Smooth muscle cell (in vitro differentiated cells): ENCODE results near the gene BNIP5. TPM values are rescaled to one million over a fixed set of nuclear protein-coding genes. Genes with fewer than 3 reads are reported as not detected.

ENCODE experiments used
- DNase-seq: peaks from one replicate; lab custom pipeline; 2025; ENCODE audit not compliant: unreplicated experiment; lab: John Stamatoyannopoulos, UW
- H2AFZ ChIP-seq: fragments of 200-600 bp; sonication (generic); 2 replicates; pipeline ENCODE4 v1.6.0; 2016; ENCODE audit warnings: antibody characterized with exemption, low read depth, mild to moderate bottlenecking
- H3F3A ChIP-seq: fragments of 200-600 bp; sonication (generic); 2 replicates; pipeline ENCODE4 v1.6.0; 2017; ENCODE audit warnings: antibody characterized with exemption, low read depth
- H3K27ac ChIP-seq: fragments of 200-600 bp; sonication (generic); 2 replicates; pipeline ENCODE4 v1.5.1; 2016; ENCODE audit warnings: low read depth, mild to moderate bottlenecking
- H3K27me3 ChIP-seq: fragments of 200-600 bp; sonication (generic); 2 replicates; pipeline ENCODE4 v1.6.1; 2016; ENCODE audit warnings: low read depth, mild to moderate bottlenecking
- H3K36me3 ChIP-seq: fragments of 200-600 bp; sonication (generic); 2 replicates; pipeline ENCODE4 v1.5.1; 2016; ENCODE audit warnings: low read depth
- H3K4me1 ChIP-seq: fragments of 200-600 bp; sonication (generic); 2 replicates; pipeline ENCODE4 v1.5.1; 2016; ENCODE audit warnings: low read depth
- H3K4me2 ChIP-seq: fragments of 200-600 bp; sonication (generic); 2 replicates; pipeline ENCODE4 v1.6.0; 2016; ENCODE audit warnings: mild to moderate bottlenecking
- H3K4me3 ChIP-seq: fragments of 200-600 bp; sonication (generic); 2 replicates; pipeline ENCODE4 v1.5.1; 2016; ENCODE audit warnings: mild to moderate bottlenecking
- H3K79me2 ChIP-seq: fragments of 200-600 bp; sonication (generic); 2 replicates; pipeline ENCODE4 v1.6.0; 2016; ENCODE audit warnings: low read depth, mild to moderate bottlenecking
- H3K9ac ChIP-seq: fragments of 200-600 bp; sonication (generic); 2 replicates; pipeline ENCODE4 v1.6.0; 2016; ENCODE audit warnings: low read depth
- H3K9me3 ChIP-seq: fragments of 200-600 bp; sonication (generic); replicated peaks from 2 replicates; pipeline ENCODE4 v1.5.1; 2016; ENCODE audit warnings: low read depth
- H4K20me1 ChIP-seq: fragments of 200-600 bp; sonication (generic); 2 replicates; pipeline ENCODE4 v1.6.0; 2016; ENCODE audit warnings: low read depth
- CTCF ChIP-seq: fragments of 200-600 bp; sonication (generic); IDR thresholded peaks from 2 replicates; pipeline ENCODE4 v1.5.1; 2017; ENCODE audit warnings: borderline replicate concordance, mild to moderate bottlenecking, antibody characterized with exemption; ENCODE audit not compliant: insufficient read depth, poor library complexity, severe bottlenecking
- WGBS: methylation state at CpG from one replicate; pipeline ENCODE4 v1.1.7; 2016; ENCODE audit warnings: low lambda C conversion rate; 5-methylcytosine and 5-hydroxymethylcytosine counted together
- polyA plus RNA-seq: library from polyadenylated mRNA; unstranded; fragments of >200 nt; fragmentation: Nextera tagmentation; extraction: Ambion mirVana; gene quantifications from 2 replicates; pipeline ENCODE4 v1.2.1, GENCODE V29; 2016
- total RNA-seq: library from RNA; depleted of rRNA; stranded (reverse); fragments of >200 nt; gene quantifications from 2 replicates; pipeline ENCODE4 v1.2.3, GENCODE V29; 2014

BNIP5 gene
- total and polyA plus RNA-seq, 2 experiments from 2014 or later = not detected

DNA sequence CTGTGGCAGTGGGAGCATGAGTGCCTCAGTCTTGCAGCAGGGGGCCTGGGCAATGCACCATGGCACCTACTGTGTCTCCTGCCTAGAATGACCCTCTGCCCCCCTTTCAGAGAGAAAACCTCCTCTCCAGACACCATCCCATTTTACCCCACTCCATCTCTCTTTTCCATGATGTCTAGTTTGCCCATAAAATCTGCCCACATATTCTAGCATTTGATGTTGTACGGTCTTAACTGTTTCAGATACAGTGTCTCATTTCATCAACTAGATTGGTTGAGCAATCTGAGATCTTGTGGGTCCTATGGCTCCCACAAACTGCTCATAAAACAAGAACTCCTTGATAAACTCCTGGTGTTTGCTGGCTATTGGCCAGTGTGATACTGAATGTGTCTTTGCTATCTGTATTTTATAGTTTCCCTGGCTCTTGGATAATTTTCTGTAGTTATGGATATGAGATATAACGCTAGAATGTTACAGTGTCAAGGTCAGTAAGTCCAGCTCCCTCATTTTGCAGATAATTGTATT is 58.7 kb downstream of the BNIP5 start:
- DNase-seq = no peak
- no peaks in the 10 kb centered on the region for H3K79me2 ChIP-seq
- H3K27me3 ChIP-seq = peaks cover 9% of the 10 kb centered on the region
- H3K9me3 ChIP-seq = no peaks in the 10 kb centered on the region
- H3F3A ChIP-seq = no peaks in the 10 kb centered on the region
- H3K27ac ChIP-seq = no peak overlapping the region
- 31% methylated on average over 2 of the region's 2 CpGs for WGBS
- no peak overlapping the region for H2AFZ ChIP-seq
- no peak for TF ChIP-seq CTCF
- H3K4me1 ChIP-seq = no peaks in the 10 kb centered on the region
- no peak overlapping the region for H3K4me2 ChIP-seq
- H3K36me3 ChIP-seq = no peaks in the 10 kb centered on the region
- H3K4me3 ChIP-seq = no peak overlapping the region
- H3K9ac ChIP-seq = no peak overlapping the region
- no peaks in the 10 kb centered on the region for H4K20me1 ChIP-seq

DNA sequence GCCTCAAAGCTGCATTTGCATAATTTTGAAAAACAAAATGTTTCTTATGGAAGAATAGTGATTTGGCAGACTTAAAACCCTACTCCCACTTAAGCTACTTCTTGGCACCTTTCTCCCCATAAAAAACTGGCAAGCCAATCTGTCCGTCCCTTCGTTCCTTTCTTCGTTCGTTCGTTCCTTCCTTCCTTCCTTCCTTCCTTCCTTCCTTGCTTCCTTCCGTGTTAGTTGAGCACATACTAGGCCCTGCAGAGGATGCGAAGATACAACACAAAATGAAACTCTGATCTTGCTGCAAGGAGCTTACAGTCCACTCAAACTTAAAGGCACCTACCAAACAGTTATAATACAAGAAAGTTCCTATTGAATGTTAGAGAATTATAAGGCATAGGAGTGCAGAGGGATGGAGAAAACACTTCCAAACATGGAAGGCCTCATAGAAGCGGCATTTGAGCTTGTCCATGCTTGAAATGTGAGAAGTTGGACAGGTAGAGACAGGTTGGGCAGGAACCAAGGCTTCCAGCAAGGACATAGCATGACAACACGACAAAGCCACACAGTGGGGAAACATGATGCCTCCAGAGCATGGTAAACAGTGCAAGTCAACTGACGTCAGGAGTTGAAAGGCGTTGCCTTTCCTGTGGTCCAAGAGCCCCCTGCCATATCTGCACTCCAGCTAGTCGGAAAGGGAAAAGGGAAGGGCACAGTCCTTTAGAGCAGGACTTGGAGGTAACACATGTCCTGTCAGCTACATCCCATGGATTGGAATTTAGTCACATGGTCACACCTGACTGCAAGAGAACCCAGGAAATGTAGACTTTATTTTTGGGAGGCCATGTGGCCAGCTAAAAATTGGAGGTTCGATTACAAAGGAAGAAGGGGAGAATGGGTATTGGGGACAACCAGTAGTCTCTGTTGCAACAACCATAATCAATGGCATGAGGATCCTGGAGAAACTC is 59.8 kb downstream of the BNIP5 start:
- no peaks in the 10 kb centered on the region for H3K79me2 ChIP-seq
- DNase-seq = no peak
- whole genome bisulfite sequencing = 88% methylated on average over 13 of the region's 13 CpGs
- no peak overlapping the region for H2AFZ ChIP-seq
- no peaks in the 10 kb centered on the region for H3K9me3 ChIP-seq
- H3F3A ChIP-seq = no peaks in the 10 kb centered on the region
- no peak overlapping the region for H3K4me3 ChIP-seq
- no peaks in the 10 kb centered on the region for H3K4me1 ChIP-seq
- no peak overlapping the region for H3K9ac ChIP-seq
- no peaks in the 10 kb centered on the region for H3K36me3 ChIP-seq
- TF ChIP-seq CTCF = no peak
- no peaks in the 10 kb centered on the region for H4K20me1 ChIP-seq
- no peak overlapping the region for H3K4me2 ChIP-seq
- H3K27me3 ChIP-seq = peaks cover 3% of the 10 kb centered on the region
- no peak overlapping the region for H3K27ac ChIP-seq

DNA sequence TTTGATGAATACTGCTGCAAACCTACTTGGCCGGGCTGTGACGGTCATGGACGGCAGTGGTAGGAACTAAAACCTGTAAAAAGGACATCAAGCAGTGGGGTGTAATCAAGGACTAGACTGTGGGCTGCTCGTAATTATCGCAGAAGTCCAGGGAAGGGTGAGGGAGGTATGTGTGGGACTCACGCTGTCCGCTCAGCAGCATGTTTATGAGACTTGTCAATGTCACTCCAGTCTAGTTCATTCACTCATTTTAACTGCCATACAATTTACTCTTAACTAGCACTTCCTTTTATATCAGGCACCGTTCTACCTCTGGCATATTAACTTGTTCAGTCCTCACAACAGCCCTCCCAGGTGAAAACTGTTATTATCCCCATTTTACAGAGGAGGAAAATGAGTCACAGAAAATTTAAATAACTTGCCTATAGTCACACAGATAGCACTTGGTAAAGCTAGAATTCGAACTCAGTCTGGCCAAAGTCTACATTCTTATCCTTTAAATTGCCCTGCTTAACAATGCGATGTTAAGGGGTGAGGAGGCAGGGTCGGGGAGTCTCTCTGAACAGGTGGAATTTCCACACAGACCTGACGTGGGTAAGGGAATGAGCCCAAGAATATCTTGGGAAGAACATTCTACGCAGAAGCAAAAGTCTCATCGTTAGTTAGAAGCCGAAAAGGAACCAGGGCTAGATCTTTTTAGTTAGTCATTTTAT is 62.7 kb downstream of the BNIP5 start:
- WGBS = 77% methylated on average over 15 of the region's 15 CpGs
- H3K4me1 ChIP-seq = no peaks in the 10 kb centered on the region
- H3K36me3 ChIP-seq = no peaks in the 10 kb centered on the region
- H4K20me1 ChIP-seq = no peaks in the 10 kb centered on the region
- H3K27me3 ChIP-seq = peaks cover 3% of the 10 kb centered on the region
- no peak overlapping the region for H3K27ac ChIP-seq
- H3F3A ChIP-seq = no peaks in the 10 kb centered on the region
- no peak overlapping the region for H3K9ac ChIP-seq
- TF ChIP-seq CTCF = no peak
- H3K4me2 ChIP-seq = no peak overlapping the region
- H2AFZ ChIP-seq = no peak overlapping the region
- H3K79me2 ChIP-seq = no peaks in the 10 kb centered on the region
- H3K4me3 ChIP-seq = no peak overlapping the region
- DNase-seq = no peak
- no peaks in the 10 kb centered on the region for H3K9me3 ChIP-seq
